GM12892 (cell line): Measurements from ENCODE around the gene VKORC1L1.

Experiments
- POLR2A ChIP-seq: IDR thresholded peaks from 2 replicates; pipeline ENCODE4 v1.6.1; 2011; ENCODE audit warnings: low read depth, low read length, control low read depth
- POLR2AphosphoS5 ChIP-seq: IDR thresholded peaks from 2 replicates; pipeline ENCODE4 v1.6.1; 2011; ENCODE audit warnings: low read depth, low read length, control low read depth
- TAF1 ChIP-seq: IDR thresholded peaks from 2 replicates; pipeline ENCODE4 v1.6.1; 2011; ENCODE audit warnings: low read depth, mild to moderate bottlenecking, control low read depth, low read length, borderline replicate concordance

DNA sequence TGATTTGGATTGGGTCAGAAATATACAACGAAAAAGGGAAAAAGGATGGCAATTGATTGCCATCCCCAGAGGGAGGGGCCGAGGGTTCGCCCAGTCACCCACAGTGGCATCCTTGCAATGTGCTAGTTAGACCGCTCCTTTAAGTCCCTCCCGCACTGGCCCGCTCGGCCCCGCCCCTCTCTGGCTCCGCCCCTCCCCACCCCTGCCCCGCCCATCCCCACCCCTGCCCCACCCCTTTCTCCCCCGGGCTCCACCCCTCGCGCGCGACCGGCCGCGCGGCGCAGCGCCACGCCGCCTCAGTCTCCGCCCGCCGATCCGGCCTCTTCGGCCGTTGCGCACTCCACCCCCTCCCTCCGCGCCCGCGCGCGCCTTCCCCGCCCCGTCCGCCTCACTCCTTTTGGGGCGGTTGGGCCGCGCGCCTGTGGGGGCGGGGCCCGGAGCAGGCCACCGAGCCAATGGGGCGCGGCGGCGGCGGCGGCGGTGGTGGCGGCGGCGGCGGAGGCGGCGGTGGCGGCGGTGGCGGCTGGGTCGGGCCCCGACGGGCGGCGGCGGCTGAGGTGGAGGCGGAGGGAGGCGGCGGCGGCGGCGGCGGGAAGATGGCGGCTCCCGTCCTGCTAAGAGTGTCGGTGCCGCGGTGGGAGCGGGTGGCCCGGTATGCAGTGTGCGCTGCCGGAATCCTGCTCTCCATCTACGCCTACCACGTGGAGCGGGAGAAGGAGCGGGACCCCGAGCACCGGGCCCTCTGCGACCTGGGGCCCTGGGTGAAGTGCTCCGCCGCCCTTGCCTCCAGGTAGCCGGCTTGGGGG lies at the start of gene VKORC1L1:
- TF ChIP-seq POLR2A (no peak), TAF1 (no peak), POLR2AphosphoS5 (no peak)
